MM.1S (cell line): ENCODE data around the gene P2RX3.
"Not testable (repeated sequence)": the region's sequence is repeated elsewhere in the genome, so short reads cannot be mapped to it uniquely, and the experiment has no call there.

Source experiments
- EZH2 ChIP-seq: fragments of 300-600 bp; sonication (generic); optimal IDR thresholded peaks from 2 replicates; pipeline ENCODE3; 2017; ENCODE audit warnings: low read depth, mild to moderate bottlenecking, antibody characterized with exemption, low read length, mixed read lengths
- EZH2phosphoT487 ChIP-seq: fragments of 300-600 bp; sonication (generic); IDR thresholded peaks from 2 replicates; pipeline ENCODE4 v1.6.1; 2018; ENCODE audit warnings: antibody characterized with exemption, low read length
- TF ChIP-seq, protein P1 (sequence below): fragments of 300-600 bp; sonication (generic); IDR thresholded peaks from 2 replicates; pipeline ENCODE4 v1.5.1; 2016; ENCODE audit warnings: antibody characterized with exemption, low read length, mixed read lengths

DNA sequence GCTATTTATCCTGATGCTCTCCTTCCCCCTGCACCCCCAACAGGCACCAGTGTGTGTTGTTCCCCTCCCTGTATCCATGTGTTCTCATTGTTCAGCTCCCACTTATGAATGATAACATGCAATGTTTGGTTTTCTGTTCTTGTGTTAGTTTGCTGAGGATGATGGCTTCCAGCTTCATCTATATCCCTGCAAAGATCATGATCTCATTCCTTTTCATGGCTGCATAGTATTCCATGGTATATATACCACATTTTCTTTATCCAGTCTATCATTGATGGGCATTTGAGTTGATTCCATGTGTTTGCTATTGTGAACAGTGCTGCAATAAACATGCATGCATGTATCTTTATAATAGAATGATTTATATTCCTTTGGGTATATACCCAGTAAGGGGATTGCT lies 23.3 kb downstream of the P2RX3 start:
- TF ChIP-seq, protein P1, sequence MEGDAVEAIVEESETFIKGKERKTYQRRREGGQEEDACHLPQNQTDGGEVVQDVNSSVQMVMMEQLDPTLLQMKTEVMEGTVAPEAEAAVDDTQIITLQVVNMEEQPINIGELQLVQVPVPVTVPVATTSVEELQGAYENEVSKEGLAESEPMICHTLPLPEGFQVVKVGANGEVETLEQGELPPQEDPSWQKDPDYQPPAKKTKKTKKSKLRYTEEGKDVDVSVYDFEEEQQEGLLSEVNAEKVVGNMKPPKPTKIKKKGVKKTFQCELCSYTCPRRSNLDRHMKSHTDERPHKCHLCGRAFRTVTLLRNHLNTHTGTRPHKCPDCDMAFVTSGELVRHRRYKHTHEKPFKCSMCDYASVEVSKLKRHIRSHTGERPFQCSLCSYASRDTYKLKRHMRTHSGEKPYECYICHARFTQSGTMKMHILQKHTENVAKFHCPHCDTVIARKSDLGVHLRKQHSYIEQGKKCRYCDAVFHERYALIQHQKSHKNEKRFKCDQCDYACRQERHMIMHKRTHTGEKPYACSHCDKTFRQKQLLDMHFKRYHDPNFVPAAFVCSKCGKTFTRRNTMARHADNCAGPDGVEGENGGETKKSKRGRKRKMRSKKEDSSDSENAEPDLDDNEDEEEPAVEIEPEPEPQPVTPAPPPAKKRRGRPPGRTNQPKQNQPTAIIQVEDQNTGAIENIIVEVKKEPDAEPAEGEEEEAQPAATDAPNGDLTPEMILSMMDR: not testable (repeated sequence)
- TF ChIP-seq EZH2, EZH2phosphoT487: not testable (repeated sequence)
